A673 (cell line): ENCODE results near the gene MOK. TPM values are rescaled to one million over a fixed set of nuclear protein-coding genes. Genes with fewer than 3 reads are reported as not detected.

Experiments
- BruUV-seq: library from RNA; stranded (reverse); fragments of 400-500 nt; replicated peaks from 2 replicates; lab custom pipeline; 2021; lab: Mats Ljungman, UMichigan
- CTCF ChIA-PET: fragments of 300-600 bp; sonication (Branson Sonifier 250); formaldehyde crosslinking; loops from one replicate; lab custom pipeline; 2022; ENCODE audit warnings: antibody characterized with exemption; lab: Charles Lee
- POLR2A ChIA-PET: fragments of 300-600 bp; sonication (Branson Sonifier 250); formaldehyde crosslinking; loops from one replicate; lab custom pipeline; 2022; ENCODE audit warnings: antibody characterized with exemption; ENCODE audit not compliant: low non-redundant PET; lab: Charles Lee
- DNase-seq: peaks from one replicate; pipeline ENCODE4 v3.0.0-alpha.2; 2015; ENCODE audit warnings: low spot score
- H3K27ac ChIP-seq: fragments of 200-600 bp; sonication (generic); 2 replicates; pipeline ENCODE4 v1.5.1; 2016; ENCODE audit warnings: mixed run types, low read depth, mild to moderate bottlenecking, mixed read lengths, antibody characterized with exemption, low read length; ENCODE audit not compliant: poor library complexity, severe bottlenecking
- H3K27me3 ChIP-seq: fragments of 200-600 bp; sonication (generic); replicated peaks from 2 replicates; pipeline ENCODE4 v1.6.1; 2017; ENCODE audit warnings: mixed run types, low read depth, mild to moderate bottlenecking, mixed read lengths, antibody characterized with exemption, low read length; ENCODE audit not compliant: insufficient read depth, poor library complexity
- H3K36me3 ChIP-seq: fragments of 200-600 bp; sonication (generic); 2 replicates; pipeline ENCODE4 v1.6.1; 2016; ENCODE audit warnings: mixed run types, mild to moderate bottlenecking, mixed read lengths, antibody characterized with exemption, low read length; ENCODE audit not compliant: insufficient read depth, poor library complexity, severe bottlenecking
- H3K4me1 ChIP-seq: fragments of 200-600 bp; sonication (generic); 2 replicates; pipeline ENCODE4 v1.6.1; 2017; ENCODE audit warnings: mixed run types, mild to moderate bottlenecking, mixed read lengths, antibody characterized with exemption, low read length; ENCODE audit not compliant: insufficient read depth, poor library complexity, severe bottlenecking
- H3K4me3 ChIP-seq: fragments of 200-600 bp; sonication (generic); 2 replicates; pipeline ENCODE4 v1.5.1; 2016; ENCODE audit warnings: low read depth, mixed run types, mild to moderate bottlenecking, mixed read lengths, low read length; ENCODE audit not compliant: poor library complexity, severe bottlenecking
- H3K9me3 ChIP-seq: fragments of 200-600 bp; sonication (generic); 2 replicates; pipeline ENCODE4 v1.6.1; 2016; ENCODE audit warnings: mixed run types, low read depth, mild to moderate bottlenecking, mixed read lengths, antibody characterized with exemption, low read length; ENCODE audit not compliant: poor library complexity, severe bottlenecking
- CTCF ChIP-seq: fragments of 300-800, 200-600 bp; sonication (generic); conservative IDR thresholded peaks from 2 replicates; pipeline ENCODE4 v1.5.1; 2017; ENCODE audit warnings: low read depth, mild to moderate bottlenecking, antibody characterized with exemption, low read length, moderate library complexity, mixed read lengths
- EZH2 ChIP-seq: fragments of 200-600 bp; sonication (generic); IDR thresholded peaks from 2 replicates; pipeline ENCODE4 v1.6.1; 2017; ENCODE audit warnings: borderline replicate concordance, low read depth, mild to moderate bottlenecking, mixed read lengths, antibody characterized with exemption, low read length; ENCODE audit not compliant: poor library complexity, severe bottlenecking
- intact Hi-C: fragments of 100-400 bp; cut with micrococcal nuclease; formaldehyde crosslinking; loops from one replicate; pipeline ENCODE4 v1.10.0; 2022; ENCODE audit not compliant: unreplicated experiment
- total RNA-seq: library from RNA; stranded (reverse); gene quantifications from 2 replicates; pipeline ENCODE4 v1.2.3, GENCODE V29; 2021

MOK gene
- total RNA-seq, 1 experiment from 2014 or later: 27.4 TPM

GRCh38 chr14:102182190-102182589, 122.8 kb downstream of the MOK start:
- TF ChIP-seq CTCF (no peak), EZH2 (no peak)
- intact Hi-C loops: no loop called here
- no TSS peak for BruUV-seq
- no peaks in the 10 kb centered on the region for H3K36me3 ChIP-seq
- peak; percentile 62 for DNase-seq
- H3K27ac ChIP-seq: no peak overlapping the region
- no peak overlapping the region for H3K4me3 ChIP-seq
- H3K4me1 ChIP-seq: peaks cover 52% of the 10 kb centered on the region
- CTCF ChIA-PET: no interaction called here
- H3K27me3 ChIP-seq: no peaks in the 10 kb centered on the region
- no peaks in the 10 kb centered on the region for H3K9me3 ChIP-seq
- POLR2A ChIA-PET: no interaction called here

- DNase-seq: no peak
- Histone ChIP-seq H3K27ac (no peak overlapping the region), H3K36me3 (no peaks in the 10 kb centered on the region), H3K4me1 (peaks cover 44% of the 10 kb centered on the region), H3K9me3 (no peaks in the 10 kb centered on the region), H3K27me3 (no peaks in the 10 kb centered on the region), H3K4me3 (no peak overlapping the region)
- ChIA-PET POLR2A (no interaction called here), CTCF (no interaction called here)
- TF ChIP-seq EZH2 (no peak), CTCF (no peak)
- intact Hi-C loops: no loop called here
- no TSS peak for BruUV-seq
Measured at GRCh38 chr14:102181187-102181586, 123.8 kb downstream of the MOK start.

- DNase-seq: no peak
- no peaks in the 10 kb centered on the region for H3K9me3 ChIP-seq
- intact Hi-C loops: no loop called here
- H3K27me3 ChIP-seq: no peaks in the 10 kb centered on the region
- ChIA-PET POLR2A (interaction anchor here (0.6 kb wide), 1 partner anchor 136 kb away, joined by 5 read pairs; no protein-coding TSS in a partner anchor), CTCF (no interaction called here)
- no TSS peak for BruUV-seq
- TF ChIP-seq EZH2 (no peak), CTCF (no peak)
- no peaks in the 10 kb centered on the region for H3K36me3 ChIP-seq
- no peak overlapping the region for H3K4me3 ChIP-seq
- no peak overlapping the region for H3K27ac ChIP-seq
- H3K4me1 ChIP-seq: peaks cover 38% of the 10 kb centered on the region
Measured at GRCh38 chr14:102180248-102180998, 124.5 kb downstream of the MOK start.

Other genes starting within 250 kb of the MOK start
- gene HSP90AA1, start 218.1 kb downstream of the MOK start, total RNA-seq: 1,040 and 1,112 TPM in 2 replicates
- gene WDR20, start 165.3 kb downstream of the MOK start, total RNA-seq: 28.3 and 35.8 TPM in 2 replicates
- 13.5 and 16.0 TPM in 2 replicates for gene ZNF839, start 14.6 kb upstream of the MOK start, total RNA-seq
- gene CINP, start 57.7 kb upstream of the MOK start, total RNA-seq: 46.6 and 48.2 TPM in 2 replicates
- 21.7 and 22.1 TPM in 2 replicates for gene TECPR2, start 57.8 kb upstream of the MOK start, total RNA-seq
- 28.0 and 35.9 TPM in 2 replicates for gene ANKRD9, start 204.6 kb upstream of the MOK start, total RNA-seq